ENCODE data around the gene NCKAP5. TPM values are rescaled to one million over a fixed set of nuclear protein-coding genes. Genes with fewer than 3 reads are reported as not detected.

NCKAP5 gene
- total and polyA plus RNA-seq, 2 experiments from 2014 or later: 0.21 to 0.31 TPM

GRCh38 chr2:132761437-132761836 lies 806.8 kb downstream of the NCKAP5 start:
- H3K9me3 ChIP-seq (ENCODE audit: low read depth): no peaks in the 10 kb centered on the region
- no peak overlapping the region for H3K27ac ChIP-seq
- no peaks in the 10 kb centered on the region for H3K36me3 ChIP-seq
- H3K4me3 ChIP-seq: no peak overlapping the region
- DNase-seq (ENCODE audit: low read depth in 1 of 2, low spot score in 1 of 2): no peak
- H3K4me1 ChIP-seq (ENCODE audit: low read depth): no peaks in the 10 kb centered on the region
- TF ChIP-seq CTCF (IDR thresholded peaks at IDR 0.05; ENCODE audit: low read depth, low read length): no peak
- H3K27me3 ChIP-seq: no peaks in the 10 kb centered on the region

- Histone ChIP-seq H3K9me3 (ENCODE audit: low read depth) (no peaks in the 10 kb centered on the region), H3K36me3 (no peaks in the 10 kb centered on the region), H3K27ac (no peak overlapping the region), H3K4me3 (no peak overlapping the region), H3K4me1 (ENCODE audit: low read depth) (no peaks in the 10 kb centered on the region), H3K27me3 (no peaks in the 10 kb centered on the region)
- no peak for DNase-seq (ENCODE audit: low read depth in 1 of 2, low spot score in 1 of 2)
- TF ChIP-seq CTCF (IDR thresholded peaks at IDR 0.05; ENCODE audit: low read depth, low read length): no peak
These were observed 807.3 kb downstream of the NCKAP5 start for GRCh38 chr2:132760971-132761370.

- Histone ChIP-seq H3K4me3 (no peak overlapping the region), H3K27me3 (no peaks in the 10 kb centered on the region), H3K27ac (no peak overlapping the region), H3K9me3 (ENCODE audit: low read depth) (no peaks in the 10 kb centered on the region), H3K4me1 (ENCODE audit: low read depth) (no peaks in the 10 kb centered on the region), H3K36me3 (no peaks in the 10 kb centered on the region)
- DNase-seq (ENCODE audit: low read depth in 1 of 2, low spot score in 1 of 2): no peak
- no peak for TF ChIP-seq CTCF (IDR thresholded peaks at IDR 0.05; ENCODE audit: low read depth, low read length)
These were observed 807.9 kb downstream of the NCKAP5 start for GRCh38 chr2:132760405-132760804.

GRCh38 chr2:132758995-132759394 lies 809.3 kb downstream of the NCKAP5 start:
- no peaks in the 10 kb centered on the region for H3K27me3 ChIP-seq
- no peaks in the 10 kb centered on the region for H3K36me3 ChIP-seq
- TF ChIP-seq CTCF (IDR thresholded peaks at IDR 0.05; ENCODE audit: low read depth, low read length): no peak
- DNase-seq (ENCODE audit: low read depth in 1 of 2, low spot score in 1 of 2): no peak
- H3K4me1 ChIP-seq (ENCODE audit: low read depth): no peaks in the 10 kb centered on the region
- no peak overlapping the region for H3K27ac ChIP-seq
- H3K4me3 ChIP-seq: no peak overlapping the region
- H3K9me3 ChIP-seq (ENCODE audit: low read depth): no peaks in the 10 kb centered on the region

- peak in 1 of 2 donors; percentile 5 for DNase-seq (ENCODE audit: low read depth in 1 of 2, low spot score in 1 of 2)
- Histone ChIP-seq H3K27me3 (no peaks in the 10 kb centered on the region), H3K27ac (no peak overlapping the region), H3K9me3 (ENCODE audit: low read depth) (no peaks in the 10 kb centered on the region), H3K4me1 (ENCODE audit: low read depth) (no peaks in the 10 kb centered on the region), H3K4me3 (no peak overlapping the region), H3K36me3 (no peaks in the 10 kb centered on the region)
- TF ChIP-seq CTCF (IDR thresholded peaks at IDR 0.05; ENCODE audit: low read depth, low read length): no peak
These were observed 810.6 kb downstream of the NCKAP5 start for GRCh38 chr2:132757676-132758075.

All from cardiac muscle cell (in vitro differentiated cells and primary cell).